ENCODE results near the gene JARID2.

JARID2 gene

DNA sequence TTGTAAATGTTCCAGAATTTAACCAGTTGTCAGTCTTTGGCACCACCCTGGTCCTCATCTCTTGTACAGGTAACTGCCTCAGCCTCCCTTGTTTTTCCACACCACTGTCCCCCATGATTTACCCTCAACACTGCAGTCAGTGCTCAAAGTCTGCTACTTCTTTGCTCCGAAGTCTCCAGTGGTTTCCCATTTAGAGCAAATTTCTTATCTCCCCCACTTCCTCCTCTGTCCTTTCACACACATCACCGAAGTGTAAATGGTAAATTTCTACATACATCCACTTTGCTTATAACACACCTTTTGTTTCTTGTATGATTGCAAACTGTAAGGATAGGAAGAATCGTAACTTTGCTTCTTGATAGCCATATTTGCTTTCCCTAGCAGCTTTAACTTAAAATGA is 115.3 kb downstream of the JARID2 start:
- DNase-seq = no peak

- no peak for DNase-seq
These were observed 116.6 kb downstream of the JARID2 start for GRCh38 chr6:15362274-15363160.

- no peak for DNase-seq
These were observed 117.3 kb downstream of the JARID2 start for GRCh38 chr6:15363164-15363522.

GRCh38 chr6:15363523-15364400 is 117.9 kb downstream of the JARID2 start:
- no peak for DNase-seq

- no peak for DNase-seq
These were observed 118.7 kb downstream of the JARID2 start for GRCh38 chr6:15364401-15365037.

DNA sequence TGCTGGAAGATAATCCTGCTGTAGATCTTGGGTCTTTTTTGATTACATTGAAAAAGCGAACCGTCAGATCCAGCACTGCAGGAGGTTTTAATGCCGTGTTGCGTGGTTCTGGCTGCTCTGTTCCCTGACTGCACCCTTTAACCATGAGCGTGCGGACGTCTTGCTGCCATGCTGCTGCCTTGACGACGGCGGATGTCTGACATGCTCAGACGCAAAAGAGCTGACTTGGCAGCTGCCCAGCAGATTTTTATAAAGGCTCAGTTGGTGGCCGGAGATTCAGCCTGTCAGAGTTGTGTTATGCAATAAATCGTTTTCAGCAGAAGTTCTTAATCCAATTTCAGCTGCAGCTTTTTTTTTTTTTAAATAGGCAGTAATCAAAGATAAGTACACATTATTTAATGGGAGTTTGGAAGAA is 119.4 kb downstream of the JARID2 start:
- no peak for DNase-seq

DNA sequence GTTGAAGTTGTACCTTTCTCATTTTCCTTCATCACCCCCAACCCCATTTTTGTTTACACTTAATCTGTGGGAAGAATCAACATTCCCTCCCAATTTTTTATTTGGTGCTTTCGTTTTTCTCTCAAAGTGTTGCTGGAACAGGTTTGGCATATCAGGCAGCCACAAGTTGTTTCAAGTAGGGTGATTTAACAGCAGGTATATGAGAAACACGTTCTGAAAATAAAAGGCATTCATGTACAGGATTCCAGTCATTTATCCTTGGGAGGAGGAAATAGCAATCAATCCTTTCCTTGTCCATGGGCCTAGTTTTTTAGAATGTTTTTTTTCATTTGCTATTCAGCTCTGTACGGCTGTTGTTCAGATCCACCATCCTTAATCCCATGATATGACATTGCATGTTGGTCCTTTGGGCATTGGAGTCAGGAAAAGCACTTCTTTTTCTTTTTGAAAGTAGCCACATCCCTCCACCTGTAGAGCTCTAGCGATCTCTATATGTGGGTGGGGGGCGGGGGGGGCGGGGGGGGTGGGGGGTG is 120.2 kb downstream of the JARID2 start:
- DNase-seq = no peak

DNA sequence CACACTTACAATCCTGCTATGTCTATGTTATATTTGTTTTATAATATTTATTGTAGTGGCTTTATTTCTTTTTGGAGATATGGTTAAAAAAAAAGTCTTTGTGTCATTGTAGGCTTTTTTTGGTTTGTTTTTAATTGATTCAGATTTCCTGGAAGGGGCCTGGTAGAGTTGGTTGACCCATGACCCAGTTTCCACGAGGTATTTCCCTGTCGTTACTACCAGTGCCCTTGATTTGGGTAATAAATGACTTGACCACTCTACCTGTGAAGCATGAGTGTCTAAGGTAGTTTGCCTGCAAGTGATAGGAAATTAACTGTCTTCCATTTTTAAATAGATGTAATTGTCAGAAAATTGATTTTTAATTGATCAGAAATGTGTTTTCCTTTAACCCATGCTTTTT is 121.0 kb downstream of the JARID2 start:
- no peak for DNase-seq

DNA sequence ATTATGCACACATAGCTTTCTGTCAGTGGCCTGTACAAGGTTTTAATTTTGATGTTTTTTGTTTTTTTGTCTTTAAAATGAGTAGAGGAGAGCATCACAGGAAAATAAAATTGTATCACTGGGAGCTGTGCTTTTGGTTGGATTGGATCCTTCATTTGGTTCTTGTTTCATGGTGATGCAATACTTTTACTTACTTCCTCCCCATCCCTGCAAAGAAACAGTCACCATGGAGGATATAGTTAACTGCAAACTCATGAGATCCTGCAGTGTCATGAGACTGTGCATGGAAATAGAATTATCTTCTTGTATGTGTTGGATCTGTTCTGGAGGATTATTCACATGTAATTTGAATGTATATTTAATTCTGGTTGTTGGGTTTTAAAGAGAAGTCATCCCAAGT is 122.3 kb downstream of the JARID2 start:
- DNase-seq = no peak

GRCh38 chr6:15368873-15369272 is 123.0 kb downstream of the JARID2 start:
- DNase-seq = no peak

- no peak for DNase-seq
These were observed 124.0 kb downstream of the JARID2 start for GRCh38 chr6:15369838-15370237.

DNA sequence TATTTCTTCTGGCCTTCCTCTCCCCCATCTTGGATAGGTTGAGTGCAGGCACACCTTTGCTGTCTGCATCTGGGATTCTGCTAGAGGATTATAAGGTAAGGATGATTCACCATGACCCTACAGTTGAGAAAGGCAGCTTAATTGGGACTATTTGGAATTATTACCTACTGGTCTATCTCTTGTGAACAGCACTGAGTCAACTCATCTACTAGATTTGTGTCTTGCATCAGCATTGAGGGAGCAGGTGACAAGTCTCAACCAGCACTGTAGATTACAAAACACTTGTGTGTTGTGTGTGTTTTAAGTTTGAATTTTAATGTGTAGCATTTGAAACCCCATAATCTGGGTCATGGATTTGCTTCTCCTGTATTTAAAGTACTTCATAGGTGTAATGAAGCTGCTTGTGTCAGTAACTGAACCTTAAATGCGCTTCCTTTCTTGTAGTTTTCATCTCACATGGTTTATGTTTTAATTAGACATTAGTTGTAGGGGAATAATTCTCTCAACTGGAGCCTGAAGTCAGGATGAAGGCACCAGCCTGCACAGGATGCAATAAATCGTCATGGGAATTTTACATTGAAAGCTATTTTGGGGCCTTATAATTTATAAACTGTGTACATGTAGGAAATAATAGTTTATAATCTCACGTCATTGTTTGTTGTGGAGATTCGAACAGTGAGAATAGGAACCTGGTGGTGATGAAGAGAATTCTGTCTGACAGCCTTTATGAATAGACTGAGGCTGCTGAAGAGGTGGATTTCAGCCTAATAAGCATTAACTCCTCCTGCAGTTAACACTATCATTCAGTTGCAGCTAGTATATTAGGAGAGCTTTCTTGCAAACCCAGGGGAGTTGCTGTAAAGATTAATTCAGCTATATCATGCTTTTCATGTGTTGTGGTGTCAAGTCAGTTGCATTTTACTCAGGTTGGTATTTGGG is 125.1 kb downstream of the JARID2 start:
- DNase-seq = no peak

GRCh38 chr6:15372932-15373331 is 127.1 kb downstream of the JARID2 start:
- DNase-seq = no peak

- no peak for DNase-seq
These were observed 128.2 kb downstream of the JARID2 start for GRCh38 chr6:15374119-15374518.

GRCh38 chr6:15375018-15375417 is 129.1 kb downstream of the JARID2 start:
- no peak for DNase-seq

- DNase-seq = no peak
These were observed 129.9 kb downstream of the JARID2 start for GRCh38 chr6:15375638-15376290.

- no peak for DNase-seq
These were observed 131.1 kb downstream of the JARID2 start for GRCh38 chr6:15376900-15377487.

DNA sequence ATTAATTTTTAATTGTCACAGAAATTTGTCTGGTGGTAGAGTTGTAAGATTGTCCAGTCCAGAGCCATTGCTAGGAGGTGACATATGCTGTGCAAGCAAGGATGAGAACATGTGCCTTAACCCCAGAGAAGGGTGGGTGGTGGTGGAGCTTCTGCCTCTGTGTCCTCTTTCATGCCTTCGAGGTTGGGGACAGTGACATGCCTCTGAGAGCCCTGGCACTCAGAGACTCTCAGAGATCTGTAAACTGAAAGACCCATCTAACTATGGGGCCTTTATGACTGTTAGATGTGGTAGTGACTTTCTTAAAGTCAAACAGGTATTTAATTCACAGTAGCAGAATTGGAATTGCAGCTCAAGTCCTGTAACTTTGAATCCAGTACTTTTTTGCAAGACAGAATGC is 132.4 kb downstream of the JARID2 start:
- no peak for DNase-seq

DNA sequence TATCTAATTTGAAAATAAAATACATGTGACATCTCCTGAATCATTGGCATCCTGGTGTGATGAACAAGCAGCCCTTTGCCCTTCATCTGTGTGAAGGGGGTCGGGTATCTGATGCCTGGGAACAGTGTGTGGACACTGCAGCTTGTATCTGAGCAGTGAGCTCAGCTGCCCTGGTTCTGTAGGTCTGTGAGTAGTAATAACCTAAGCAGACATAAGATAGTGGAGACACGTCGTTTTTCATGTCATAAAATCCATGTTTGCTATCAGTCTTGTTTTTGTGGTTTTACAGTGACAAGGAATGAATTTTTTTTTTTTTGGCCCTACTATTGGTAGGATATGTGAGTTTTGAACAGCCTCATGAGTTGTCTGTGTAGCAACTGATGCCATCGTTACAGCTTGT is 133.0 kb downstream of the JARID2 start:
- DNase-seq = no peak

- no peak for DNase-seq
These were observed 134.5 kb downstream of the JARID2 start for GRCh38 chr6:15380351-15380750.

DNA sequence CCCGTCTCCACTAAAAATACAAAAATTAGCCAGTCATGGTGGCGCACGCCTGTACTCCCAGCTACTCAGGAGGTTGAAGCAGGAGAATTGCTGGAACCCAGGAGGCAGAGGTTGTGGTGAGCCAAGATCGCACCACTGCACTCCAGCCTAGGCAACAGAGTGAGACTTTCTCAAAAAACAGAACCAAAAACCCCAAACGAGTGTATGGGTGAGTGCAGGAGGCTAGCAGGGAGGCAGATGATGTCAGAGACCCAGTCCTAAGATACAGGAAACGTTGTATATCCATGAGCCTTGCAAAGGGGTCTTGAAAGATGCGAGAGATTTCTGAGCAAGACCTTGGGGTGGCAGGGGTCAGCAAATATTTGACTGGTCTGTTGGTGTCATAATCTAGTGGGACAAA is 136.2 kb downstream of the JARID2 start:
- DNase-seq = no peak
